Fibroblast of the aortic adventitia (primary cell): ENCODE results near the gene SFN. TPM values are rescaled to one million over a fixed set of nuclear protein-coding genes. Genes with fewer than 3 reads are reported as not detected.
A peak's percentile ranks its signal among the peaks of the same experiment; 100 is the strongest.

ENCODE experiments used
- DNase-seq: peaks from one replicate; pipeline ENCODE4 v3.0.0-alpha.2; 2010; ENCODE audit warnings: low read depth
- H3K4me3 ChIP-seq: 2 replicates; pipeline ENCODE4 v1.5.1; 2011; ENCODE audit warnings: low read depth, mild to moderate bottlenecking, control low read depth, low read length, moderate library complexity
- CTCF ChIP-seq: IDR thresholded peaks from 2 replicates; pipeline ENCODE4 v1.5.1; 2011; ENCODE audit warnings: mild to moderate bottlenecking, low read length, control low read depth, inconsistent platforms; ENCODE audit not compliant: insufficient read depth
- total RNA-seq: library from RNA; depleted of rRNA; stranded (reverse); fragments of >200 nt; gene quantifications from 2 replicates; pipeline ENCODE4 v1.2.3, GENCODE V29; 2012; ENCODE audit warnings: low replicate concordance

Gene SFN
- total RNA-seq, 1 donor = 1.1 TPM

GRCh38 chr1:26826261-26827105, 36.5 kb upstream of the SFN start, which contains the start of gene ZDHHC18:
Gene ZDHHC18, plus strand, starts transcription at chr1:26826688. Its CDS starts 117 bp downstream, at chr1:26826805.
- peak; percentile 46 for TF ChIP-seq CTCF
- peak within 1 kb of the TSS; percentile 76 for H3K4me3 ChIP-seq
- peak; percentile 37 for DNase-seq

- no peak for DNase-seq
- no peak for TF ChIP-seq CTCF
- H3K4me3 ChIP-seq = peak overlapping the region; percentile 76
Observed at GRCh38 chr1:26827106-26827604, 35.8 kb upstream of the SFN start.

- TF ChIP-seq CTCF = no peak
- peak overlapping the region; percentile 76 for H3K4me3 ChIP-seq
- no peak for DNase-seq
Observed at GRCh38 chr1:26827663-26828062, 35.3 kb upstream of the SFN start.

- H3K4me3 ChIP-seq = peak overlapping the region; percentile 1
- DNase-seq = no peak
- TF ChIP-seq CTCF = no peak
Observed at GRCh38 chr1:26828411-26828991, 34.4 kb upstream of the SFN start.

GRCh38 chr1:26829184-26829911, 33.6 kb upstream of the SFN start:
- H3K4me3 ChIP-seq = no peak overlapping the region
- TF ChIP-seq CTCF = no peak
- DNase-seq = no peak

GRCh38 chr1:26831059-26831458, 31.9 kb upstream of the SFN start:
- no peak for DNase-seq
- TF ChIP-seq CTCF = no peak
- no peak overlapping the region for H3K4me3 ChIP-seq
